IPS DF 19.7 (cell line): ENCODE results near the gene GPC5.
"Not testable (repeated sequence)": the region's sequence is repeated elsewhere in the genome, so short reads cannot be mapped to it uniquely, and the experiment has no call there.

Experiments
- DNase-seq: peaks from one replicate; pipeline ENCODE4 v3.0.0-alpha.2; 2013; ENCODE audit warnings: low read depth, low spot score

The GPC5 gene

GRCh38 chr13:91771229-91771628 lies 372.8 kb downstream of the GPC5 start:
- no peak for DNase-seq

- DNase-seq, result no peak
Measured at GRCh38 chr13:91773591-91774227, 375.3 kb downstream of the GPC5 start.

GRCh38 chr13:91774397-91774796 lies 376.0 kb downstream of the GPC5 start:
- no peak for DNase-seq

GRCh38 chr13:91776611-91777193 lies 378.3 kb downstream of the GPC5 start:
- no peak for DNase-seq

- DNase-seq, result no peak
Measured at GRCh38 chr13:91778123-91778522, 379.7 kb downstream of the GPC5 start.

- DNase-seq, result not testable (repeated sequence)
Measured at GRCh38 chr13:91781982-91782691, 383.7 kb downstream of the GPC5 start.

GRCh38 chr13:91785431-91786119 lies 387.2 kb downstream of the GPC5 start:
- DNase-seq, result no peak

GRCh38 chr13:91792054-91792453 lies 393.6 kb downstream of the GPC5 start:
- no peak for DNase-seq

- DNase-seq, result no peak
Measured at GRCh38 chr13:91797567-91797966, 399.1 kb downstream of the GPC5 start.

GRCh38 chr13:91798338-91798737 lies 399.9 kb downstream of the GPC5 start:
- not testable (repeated sequence) for DNase-seq

- not testable (repeated sequence) for DNase-seq
Measured at GRCh38 chr13:91801772-91802171, 403.4 kb downstream of the GPC5 start.

- DNase-seq, result no peak
Measured at GRCh38 chr13:91802957-91803356, 404.5 kb downstream of the GPC5 start.

- no peak for DNase-seq
Measured at GRCh38 chr13:91804724-91805123, 406.3 kb downstream of the GPC5 start.

- no peak for DNase-seq
Measured at GRCh38 chr13:91805605-91806004, 407.2 kb downstream of the GPC5 start.

GRCh38 chr13:91809161-91809560 lies 410.7 kb downstream of the GPC5 start:
- no peak for DNase-seq

GRCh38 chr13:91813253-91813652 lies 414.8 kb downstream of the GPC5 start:
- no peak for DNase-seq

GRCh38 chr13:91816263-91816807 lies 417.9 kb downstream of the GPC5 start:
- DNase-seq, result no peak

- no peak for DNase-seq
Measured at GRCh38 chr13:91817250-91817649, 418.8 kb downstream of the GPC5 start.

- DNase-seq, result no peak
Measured at GRCh38 chr13:91824416-91824815, 426.0 kb downstream of the GPC5 start.

GRCh38 chr13:91825516-91825915 lies 427.1 kb downstream of the GPC5 start:
- no peak for DNase-seq

GRCh38 chr13:91836553-91836952 lies 438.1 kb downstream of the GPC5 start:
- no peak for DNase-seq

GRCh38 chr13:91845612-91846011 lies 447.2 kb downstream of the GPC5 start:
- DNase-seq, result no peak
